IMR-90 (cell line): ENCODE measurements around the gene KCNH2. TPM values are rescaled to one million over a fixed set of nuclear protein-coding genes. Genes with fewer than 3 reads are reported as not detected.

Experiments used
- ATAC-seq: fragments of 200-7000 bp; cut with Tn5 transposase; 2 replicates; pipeline ENCODE4 v1.9.1; 2020; ENCODE audit warnings: low read depth, mild to moderate bottlenecking, moderate library complexity
- BruUV-seq: library from RNA; stranded (reverse); fragments of 400-500 nt; replicated peaks from 2 replicates; lab custom pipeline; 2021; lab: Mats Ljungman, UMichigan
- CTCF ChIA-PET: fragments of 300-600 bp; formaldehyde crosslinking; extraction: SDS; loops from one replicate; lab custom pipeline; 2021; ENCODE audit warnings: antibody characterized with exemption; lab: Yijun Ruan, JAX
- POLR2A ChIA-PET: fragments of 300-600 bp; sonication (Branson Sonifier 250); formaldehyde crosslinking; loops from one replicate; lab custom pipeline; 2022; ENCODE audit warnings: antibody characterized with exemption; ENCODE audit not compliant: unreplicated experiment; lab: Charles Lee
- DNase-seq: peaks from one replicate; pipeline ENCODE4 v3.0.0; 2013
- H2AFZ ChIP-seq: replicated peaks from 2 replicates; pipeline ENCODE3; 2013; ENCODE audit warnings: low read length, mild to moderate bottlenecking; ENCODE audit not compliant: poor library complexity
- H2AK5ac ChIP-seq: 2 replicates; pipeline ENCODE4 v1.6.1; 2013; ENCODE audit warnings: low read depth, low read length, inconsistent platforms
- H2AK9ac ChIP-seq: replicated peaks from 2 replicates; pipeline ENCODE3; 2013; ENCODE audit warnings: mild to moderate bottlenecking, low read depth, low read length, moderate library complexity; ENCODE audit not compliant: poor library complexity
- H2BK120ac ChIP-seq: 2 replicates; pipeline ENCODE4 v1.6.1; 2013; ENCODE audit warnings: low read depth, low read length, inconsistent platforms
- H2BK15ac ChIP-seq: 3 replicates; pipeline ENCODE4 v1.6.1; 2013; ENCODE audit warnings: low read depth, low read length, inconsistent platforms
- H2BK20ac ChIP-seq: 2 replicates; pipeline ENCODE4 v1.6.1; 2013; ENCODE audit warnings: low read depth, mild to moderate bottlenecking, inconsistent platforms, low read length, moderate library complexity
- H2BK5ac ChIP-seq: 2 replicates; pipeline ENCODE4 v1.6.1; 2013; ENCODE audit warnings: mild to moderate bottlenecking, low read depth, low read length, inconsistent platforms; ENCODE audit not compliant: poor library complexity, severe bottlenecking
- H3K14ac ChIP-seq: replicated peaks from 2 replicates; pipeline ENCODE4 v1.6.1; 2013; ENCODE audit warnings: low read depth, low read length, inconsistent platforms
- H3K18ac ChIP-seq: 2 replicates; pipeline ENCODE4 v1.6.1; 2013; ENCODE audit warnings: low read depth, low read length, control low read depth
- H3K23ac ChIP-seq: 2 replicates; pipeline ENCODE4 v1.6.1; 2013; ENCODE audit warnings: low read depth, low read length, inconsistent platforms
- H3K27ac ChIP-seq: 2 replicates; pipeline ENCODE4 v1.5.1; 2013; ENCODE audit warnings: mild to moderate bottlenecking, control low read depth, low read length; ENCODE audit not compliant: insufficient read depth
- H3K27me3 ChIP-seq: 2 replicates; pipeline ENCODE4 v1.6.1; 2013; ENCODE audit warnings: low read length; ENCODE audit not compliant: control insufficient read depth, insufficient read depth
- H3K36me3 ChIP-seq: 2 replicates; pipeline ENCODE4 v1.6.1; 2013; ENCODE audit warnings: low read length, mixed read lengths; ENCODE audit not compliant: control insufficient read depth, insufficient read depth
- H3K4ac ChIP-seq: 2 replicates; pipeline ENCODE4 v1.6.1; 2013; ENCODE audit warnings: low read depth, low read length, inconsistent platforms
- H3K4me1 ChIP-seq: 2 replicates; pipeline ENCODE4 v1.6.1; 2013; ENCODE audit warnings: low read length, mixed read lengths; ENCODE audit not compliant: control insufficient read depth, insufficient read depth
- H3K4me2 ChIP-seq: 2 replicates; pipeline ENCODE4 v1.6.1; 2013; ENCODE audit warnings: low read depth, mild to moderate bottlenecking, control low read depth, low read length, moderate library complexity
- H3K4me3 ChIP-seq: 2 replicates; pipeline ENCODE4 v1.5.1; 2013; ENCODE audit warnings: low read depth, mild to moderate bottlenecking, control low read depth, low read length, moderate library complexity; ENCODE audit not compliant: insufficient read depth
- H3K56ac ChIP-seq: 2 replicates; pipeline ENCODE4 v1.6.1; 2013; ENCODE audit warnings: low read length, inconsistent platforms; ENCODE audit not compliant: insufficient read depth; ENCODE audit errors: extremely low read depth
- H3K79me1 ChIP-seq, 2 experiments: 2 replicates each; pipeline ENCODE4 v1.6.1; 2013; ENCODE audit warnings: low read length in 2 of 2, inconsistent platforms in 1 of 2, low read depth in 1 of 2
- H3K9ac ChIP-seq: 2 replicates; pipeline ENCODE4 v1.6.1; 2013; ENCODE audit warnings: low read depth, low read length, control low read depth
- H3K9me1 ChIP-seq: 2 replicates; pipeline ENCODE4 v1.6.1; 2013; ENCODE audit warnings: low read length, inconsistent platforms; ENCODE audit not compliant: insufficient read depth
- H3K9me3 ChIP-seq: 2 replicates; pipeline ENCODE4 v1.6.1; 2013; ENCODE audit warnings: low read length; ENCODE audit not compliant: control insufficient read depth, insufficient read depth
- H4K20me1 ChIP-seq: 2 replicates; pipeline ENCODE4 v1.6.1; 2013; ENCODE audit warnings: low read length, inconsistent platforms; ENCODE audit not compliant: insufficient read depth
- H4K5ac ChIP-seq: 2 replicates; pipeline ENCODE4 v1.6.1; 2013; ENCODE audit warnings: mild to moderate bottlenecking, low read depth, low read length, control low read depth
- H4K8ac ChIP-seq, 2 experiments: 2 replicates each; pipeline ENCODE4 v1.6.1; 2013; ENCODE audit warnings: low read depth in 2 of 2, low read length in 2 of 2, control low read depth in 1 of 2, inconsistent platforms in 1 of 2
- H4K91ac ChIP-seq: 2 replicates; pipeline ENCODE4 v1.6.1; 2013; ENCODE audit warnings: low read depth, low read length, inconsistent platforms; ENCODE audit not compliant: insufficient read depth
- BHLHE40 ChIP-seq: fragments of 150-350 bp; IDR thresholded peaks from 2 replicates; pipeline ENCODE4 v1.6.1; 2016; ENCODE audit warnings: mild to moderate bottlenecking, low read depth, low read length
- CTCF ChIP-seq: conservative IDR thresholded peaks from 2 replicates; pipeline ENCODE4 v1.5.1; 2012; ENCODE audit warnings: mild to moderate bottlenecking, low read depth, low read length, improper control_type of control experiment
- ELK1 ChIP-seq: fragments of 150-350 bp; IDR thresholded peaks from 2 replicates; pipeline ENCODE4 v1.6.1; 2016; ENCODE audit warnings: low read depth, mild to moderate bottlenecking, low read length, moderate library complexity, borderline replicate concordance
- FOS ChIP-seq: fragments of 150-350 bp; IDR thresholded peaks from 2 replicates; pipeline ENCODE4 v1.6.1; 2016; ENCODE audit warnings: low read depth, low read length
- MAZ ChIP-seq: IDR thresholded peaks from 2 replicates; pipeline ENCODE4 v1.6.1; 2012; ENCODE audit warnings: low read depth, mild to moderate bottlenecking, low read length, improper control_type of control experiment, moderate library complexity, borderline replicate concordance
- MXI1 ChIP-seq: IDR thresholded peaks from 2 replicates; pipeline ENCODE4 v1.6.1; 2012; ENCODE audit warnings: low read depth, mild to moderate bottlenecking, low read length, moderate library complexity, borderline replicate concordance
- NFE2L2 ChIP-seq: fragments of 150-350 bp; IDR thresholded peaks from 2 replicates; pipeline ENCODE4 v1.6.1; 2016; ENCODE audit warnings: low read depth, mild to moderate bottlenecking, low read length
- RAD21 ChIP-seq: IDR thresholded peaks from 2 replicates; pipeline ENCODE4 v1.6.1; 2012; ENCODE audit warnings: low read length, improper control_type of control experiment
- RCOR1 ChIP-seq: IDR thresholded peaks from 2 replicates; pipeline ENCODE4 v1.6.1; 2012; ENCODE audit warnings: mild to moderate bottlenecking, low read length, improper control_type of control experiment; ENCODE audit not compliant: insufficient replicate concordance
- RFX5 ChIP-seq: IDR thresholded peaks from 2 replicates; pipeline ENCODE4 v1.8.0; 2012; ENCODE audit warnings: low read depth, mild to moderate bottlenecking, low read length, moderate library complexity
- SMC3 ChIP-seq: fragments of 150-350 bp; IDR thresholded peaks from 2 replicates; pipeline ENCODE4 v1.6.1; 2016; ENCODE audit warnings: low read depth, mild to moderate bottlenecking, antibody characterized with exemption, low read length, moderate library complexity
- USF2 ChIP-seq: fragments of 150-350 bp; IDR thresholded peaks from 2 replicates; pipeline ENCODE4 v1.6.1; 2017; ENCODE audit warnings: mild to moderate bottlenecking, antibody characterized with exemption, low read length, low read depth
- WGBS, 2 experiments: methylation state at CpG; one replicate each; pipeline versions ENCODE4 v1.1.5 to v1.1.7; 2013; ENCODE audit warnings: missing lambda C conversion rate in 2 of 2; ENCODE audit not compliant: insufficient read length in 1 of 2; ENCODE audit errors: extremely low coverage in 2 of 2; 5-methylcytosine and 5-hydroxymethylcytosine counted together
- dilution Hi-C: fragments of 300-500 bp; cut with HindIII; formaldehyde crosslinking; loops from one replicate; pipeline ENCODE4 v1.14.3; 2018; ENCODE audit warnings: low sequenced_read_pairs; ENCODE audit not compliant: unreplicated experiment
- in situ Hi-C: fragments of 300-500 bp; cut with MboI; formaldehyde crosslinking; loops from 3 replicates; pipeline ENCODE4 v1.14.3; 2019; ENCODE audit warnings: low sequenced_read_pairs, inconsistent platforms, mixed read lengths
- intact Hi-C: fragments of 100-400 bp; cut with micrococcal nuclease; formaldehyde crosslinking; loops from 2 replicates; pipeline ENCODE4 v1.10.0; 2022
- polyA plus RNA-seq, 3 experiments: library from polyadenylated mRNA; depleted of rRNA; stranded (reverse); fragments of >200 nt; gene quantifications; 2 replicates each; pipeline ENCODE4 v1.2.3, GENCODE V29; 2012; ENCODE audit warnings: low replicate concordance in 1 of 3
- total RNA-seq: library from RNA; depleted of rRNA; stranded (reverse); fragments of >200 nt; gene quantifications from 2 replicates; pipeline ENCODE4 v1.2.3, GENCODE V29; 2012

The KCNH2 gene
- total and polyA plus RNA-seq, 2 of the 4 experiments (the other 2 are of a cell fraction): 0.90 to 2.1 TPM

GRCh38 chr7:151013733-151014497 is 35.8 kb upstream of the KCNH2 start (continued):
- TF ChIP-seq NFE2L2: no peak

- Histone ChIP-seq H3K27me3 (peaks cover 24% of the 10 kb centered on the region), H2AK5ac (no peak overlapping the region), H3K14ac (no peak overlapping the region), H3K4me3 (no peak overlapping the region), H3K4me1 (peaks cover 10% of the 10 kb centered on the region; the same call in 1 of the 2 replicates), H4K91ac (no peak overlapping the region), H3K27ac (no peak overlapping the region), H3K79me1 (no peaks in the 10 kb centered on the region), H2BK20ac (no peak overlapping the region), H2BK120ac (no peak overlapping the region), H4K8ac (no peak overlapping the region), H2AK9ac (peak overlapping the region; percentile 42), H3K9me1 (no peaks in the 10 kb centered on the region), H3K56ac (no peak overlapping the region), H3K9me3 (no peaks in the 10 kb centered on the region), H2BK5ac (no peak overlapping the region), H3K9ac (no peak overlapping the region), H3K23ac (no peak overlapping the region), H3K4me2 (no peak overlapping the region; the same call in 1 of the 2 replicates), H4K20me1 (no peaks in the 10 kb centered on the region), H2AFZ (peak overlapping the region; percentile 77), H2BK15ac (no peak overlapping the region), H3K18ac (no peak overlapping the region), H3K4ac (no peak overlapping the region), H4K5ac (no peak overlapping the region), H3K36me3 (no peaks in the 10 kb centered on the region)
- dilution Hi-C loops (no loop called here), in situ Hi-C loops (no loop called here), intact Hi-C loops (loop anchor here (5.0 kb wide), 1 partner anchor 99 kb away; no protein-coding TSS in a partner anchor)
- ChIA-PET POLR2A (no interaction called here), CTCF (interaction anchor here (1.4 kb wide), 1 partner anchor 15 kb away, joined by 5 read pairs; the partner anchor contains the start of gene ABCB8)
- no peak for DNase-seq
- no peak for ATAC-seq
- BruUV-seq: no TSS peak
- 34% methylated on average over 8 of the region's 26 CpGs; no CpG with 5 or more reads in 1 of the 2 experiments for WGBS, 2 experiments
- TF ChIP-seq ELK1: no peak
- no peak for TF ChIP-seq MAZ
- TF ChIP-seq CTCF: no peak
- TF ChIP-seq RFX5: no peak
- TF ChIP-seq MXI1: no peak
- no peak for TF ChIP-seq USF2
- TF ChIP-seq FOS: no peak
- no peak for TF ChIP-seq RCOR1
- no peak for TF ChIP-seq RAD21
- TF ChIP-seq SMC3: no peak
- no peak for TF ChIP-seq NFE2L2
- TF ChIP-seq BHLHE40: no peak
Measured at GRCh38 chr7:151013356-151013732, 35.2 kb upstream of the KCNH2 start.
